ENCODE measurements around the gene GPHB5. TPM values are rescaled to one million over a fixed set of nuclear protein-coding genes. Genes with fewer than 3 reads are reported as not detected.

Gene GPHB5
- total and polyA plus RNA-seq, 2 experiments from 2014 or later, result not detected

DNA sequence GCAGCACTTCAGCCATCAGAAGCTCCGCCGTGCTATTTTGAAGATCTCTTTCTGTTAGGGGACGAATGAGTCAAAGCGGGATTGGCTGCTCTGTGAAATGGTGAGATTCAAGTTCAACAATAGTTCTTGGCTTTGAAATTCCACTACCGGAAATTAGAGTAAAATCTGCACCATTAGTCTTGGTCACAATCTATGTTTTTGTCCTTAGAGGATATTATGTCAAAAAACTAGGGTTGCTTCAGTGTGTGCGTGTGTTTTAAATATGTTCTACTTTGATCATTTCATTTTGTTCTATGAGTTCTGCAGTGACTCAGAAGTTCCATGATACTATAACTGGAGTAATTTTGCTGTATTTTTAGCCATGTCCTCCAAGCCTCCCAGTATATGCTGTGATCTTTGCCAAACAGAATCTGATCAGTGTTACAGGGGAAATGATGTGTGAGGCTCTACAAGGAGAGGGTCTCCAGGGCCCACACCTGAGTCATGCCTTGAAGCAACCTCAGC is 22.6 kb downstream of the GPHB5 start (continued):
- TF ChIP-seq, protein P1, sequence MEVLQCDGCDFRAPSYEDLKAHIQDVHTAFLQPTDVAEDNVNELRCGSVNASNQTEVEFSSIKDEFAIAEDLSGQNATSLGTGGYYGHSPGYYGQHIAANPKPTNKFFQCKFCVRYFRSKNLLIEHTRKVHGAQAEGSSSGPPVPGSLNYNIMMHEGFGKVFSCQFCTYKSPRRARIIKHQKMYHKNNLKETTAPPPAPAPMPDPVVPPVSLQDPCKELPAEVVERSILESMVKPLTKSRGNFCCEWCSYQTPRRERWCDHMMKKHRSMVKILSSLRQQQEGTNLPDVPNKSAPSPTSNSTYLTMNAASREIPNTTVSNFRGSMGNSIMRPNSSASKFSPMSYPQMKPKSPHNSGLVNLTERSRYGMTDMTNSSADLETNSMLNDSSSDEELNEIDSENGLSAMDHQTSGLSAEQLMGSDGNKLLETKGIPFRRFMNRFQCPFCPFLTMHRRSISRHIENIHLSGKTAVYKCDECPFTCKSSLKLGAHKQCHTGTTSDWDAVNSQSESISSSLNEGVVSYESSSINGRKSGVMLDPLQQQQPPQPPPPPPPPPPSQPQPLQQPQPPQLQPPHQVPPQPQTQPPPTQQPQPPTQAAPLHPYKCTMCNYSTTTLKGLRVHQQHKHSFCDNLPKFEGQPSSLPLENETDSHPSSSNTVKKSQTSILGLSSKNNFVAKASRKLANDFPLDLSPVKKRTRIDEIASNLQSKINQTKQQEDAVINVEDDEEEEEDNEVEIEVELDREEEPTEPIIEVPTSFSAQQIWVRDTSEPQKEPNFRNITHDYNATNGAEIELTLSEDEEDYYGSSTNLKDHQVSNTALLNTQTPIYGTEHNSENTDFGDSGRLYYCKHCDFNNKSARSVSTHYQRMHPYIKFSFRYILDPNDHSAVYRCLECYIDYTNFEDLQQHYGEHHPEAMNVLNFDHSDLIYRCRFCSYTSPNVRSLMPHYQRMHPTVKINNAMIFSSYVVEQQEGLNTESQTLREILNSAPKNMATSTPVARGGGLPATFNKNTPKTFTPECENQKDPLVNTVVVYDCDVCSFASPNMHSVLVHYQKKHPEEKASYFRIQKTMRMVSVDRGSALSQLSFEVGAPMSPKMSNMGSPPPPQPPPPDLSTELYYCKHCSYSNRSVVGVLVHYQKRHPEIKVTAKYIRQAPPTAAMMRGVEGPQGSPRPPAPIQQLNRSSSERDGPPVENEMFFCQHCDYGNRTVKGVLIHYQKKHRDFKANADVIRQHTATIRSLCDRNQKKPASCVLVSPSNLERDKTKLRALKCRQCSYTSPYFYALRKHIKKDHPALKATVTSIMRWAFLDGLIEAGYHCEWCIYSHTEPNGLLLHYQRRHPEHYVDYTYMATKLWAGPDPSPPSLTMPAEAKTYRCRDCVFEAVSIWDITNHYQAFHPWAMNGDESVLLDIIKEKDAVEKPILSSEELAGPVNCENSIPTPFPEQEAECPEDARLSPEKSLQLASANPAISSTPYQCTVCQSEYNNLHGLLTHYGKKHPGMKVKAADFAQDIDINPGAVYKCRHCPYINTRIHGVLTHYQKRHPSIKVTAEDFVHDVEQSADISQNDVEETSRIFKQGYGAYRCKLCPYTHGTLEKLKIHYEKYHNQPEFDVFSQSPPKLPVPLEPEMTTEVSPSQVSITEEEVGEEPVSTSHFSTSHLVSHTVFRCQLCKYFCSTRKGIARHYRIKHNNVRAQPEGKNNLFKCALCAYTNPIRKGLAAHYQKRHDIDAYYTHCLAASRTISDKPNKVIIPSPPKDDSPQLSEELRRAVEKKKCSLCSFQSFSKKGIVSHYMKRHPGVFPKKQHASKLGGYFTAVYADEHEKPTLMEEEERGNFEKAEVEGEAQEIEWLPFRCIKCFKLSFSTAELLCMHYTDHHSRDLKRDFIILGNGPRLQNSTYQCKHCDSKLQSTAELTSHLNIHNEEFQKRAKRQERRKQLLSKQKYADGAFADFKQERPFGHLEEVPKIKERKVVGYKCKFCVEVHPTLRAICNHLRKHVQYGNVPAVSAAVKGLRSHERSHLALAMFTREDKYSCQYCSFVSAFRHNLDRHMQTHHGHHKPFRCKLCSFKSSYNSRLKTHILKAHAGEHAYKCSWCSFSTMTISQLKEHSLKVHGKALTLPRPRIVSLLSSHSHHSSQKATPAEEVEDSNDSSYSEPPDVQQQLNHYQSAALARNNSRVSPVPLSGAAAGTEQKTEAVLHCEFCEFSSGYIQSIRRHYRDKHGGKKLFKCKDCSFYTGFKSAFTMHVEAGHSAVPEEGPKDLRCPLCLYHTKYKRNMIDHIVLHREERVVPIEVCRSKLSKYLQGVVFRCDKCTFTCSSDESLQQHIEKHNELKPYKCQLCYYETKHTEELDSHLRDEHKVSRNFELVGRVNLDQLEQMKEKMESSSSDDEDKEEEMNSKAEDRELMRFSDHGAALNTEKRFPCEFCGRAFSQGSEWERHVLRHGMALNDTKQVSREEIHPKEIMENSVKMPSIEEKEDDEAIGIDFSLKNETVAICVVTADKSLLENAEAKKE (CRISPR knock-in tag; IDR thresholded peaks at IDR 0.05), result no peak
- TF ChIP-seq JUNB (IDR thresholded peaks at IDR 0.05; ENCODE audit: unreplicated experiment), result no peak
- TF ChIP-seq ZNF331 (CRISPR knock-in tag; IDR thresholded peaks at IDR 0.05; ENCODE audit: low read depth), result no peak
- no peak for TF ChIP-seq STAT1 (IDR thresholded peaks at IDR 0.05; ENCODE audit: unreplicated experiment)

DNA sequence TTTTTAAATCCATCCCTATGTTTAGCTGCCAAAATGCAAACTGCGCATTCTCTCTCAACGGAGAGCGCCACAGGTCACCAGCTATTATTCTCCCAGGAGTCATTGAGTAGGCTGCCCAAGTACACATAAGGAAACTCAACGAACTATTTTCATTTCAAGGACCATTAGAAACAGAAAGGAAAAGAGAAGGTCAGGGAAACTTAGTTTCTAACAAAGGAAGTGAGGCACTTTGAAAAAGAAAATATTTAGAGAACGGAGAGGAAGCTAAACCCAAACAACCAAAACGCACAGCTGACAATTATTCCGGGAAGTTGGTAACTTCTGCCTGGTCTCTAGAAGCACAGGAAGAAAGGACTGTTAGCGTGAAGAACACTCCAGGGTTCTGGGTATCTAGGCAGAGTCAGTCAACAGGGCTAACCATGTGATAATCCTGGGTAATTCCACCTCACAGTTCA is 23.5 kb downstream of the GPHB5 start:
- Histone ChIP-seq H2AFZ (peak overlapping the region; percentile 63; the same call in 1 of the 2 replicates), H3K27ac (ENCODE audit: low read depth) (no peak overlapping the region), H3K27me3 (ENCODE audit: insufficient read depth) (no peaks in the 10 kb centered on the region), H3K9me2 (ENCODE audit: insufficient read depth) (peaks cover 7% of the 10 kb centered on the region; the same call in 1 of the 2 replicates), H4K20me1 (replicated peaks; ENCODE audit: insufficient read depth) (no peaks in the 10 kb centered on the region), H3K36me3 (ENCODE audit: insufficient read depth) (no peaks in the 10 kb centered on the region), H3K4me2 (no peak overlapping the region), H3F3A (replicated peaks; ENCODE audit: low read depth) (no peaks in the 10 kb centered on the region), H3K4me3 (no peak overlapping the region), H3K79me2 (replicated peaks; ENCODE audit: insufficient read depth) (no peaks in the 10 kb centered on the region), H3K4me1 (ENCODE audit: insufficient read depth) (peaks cover 7% of the 10 kb centered on the region)
- peaks cover 25% of the 10 kb centered on the region for H3K4me1 Mint-ChIP-seq
- DNase-seq (ENCODE audit: low spot score) (no peak), ATAC-seq (no peak)
- H3K4me3 Mint-ChIP-seq, result no peak overlapping the region
- peaks cover 2% of the 10 kb centered on the region for H3K27me3 Mint-ChIP-seq (ENCODE audit: insufficient read depth, low read depth, poor library complexity)
- no peaks in the 10 kb centered on the region for H3K36me3 Mint-ChIP-seq (ENCODE audit: low read depth)
- H3K9me3 Mint-ChIP-seq, result no peaks in the 10 kb centered on the region
- no peak overlapping the region for H3K27ac Mint-ChIP-seq
- TF ChIP-seq, protein P2, sequence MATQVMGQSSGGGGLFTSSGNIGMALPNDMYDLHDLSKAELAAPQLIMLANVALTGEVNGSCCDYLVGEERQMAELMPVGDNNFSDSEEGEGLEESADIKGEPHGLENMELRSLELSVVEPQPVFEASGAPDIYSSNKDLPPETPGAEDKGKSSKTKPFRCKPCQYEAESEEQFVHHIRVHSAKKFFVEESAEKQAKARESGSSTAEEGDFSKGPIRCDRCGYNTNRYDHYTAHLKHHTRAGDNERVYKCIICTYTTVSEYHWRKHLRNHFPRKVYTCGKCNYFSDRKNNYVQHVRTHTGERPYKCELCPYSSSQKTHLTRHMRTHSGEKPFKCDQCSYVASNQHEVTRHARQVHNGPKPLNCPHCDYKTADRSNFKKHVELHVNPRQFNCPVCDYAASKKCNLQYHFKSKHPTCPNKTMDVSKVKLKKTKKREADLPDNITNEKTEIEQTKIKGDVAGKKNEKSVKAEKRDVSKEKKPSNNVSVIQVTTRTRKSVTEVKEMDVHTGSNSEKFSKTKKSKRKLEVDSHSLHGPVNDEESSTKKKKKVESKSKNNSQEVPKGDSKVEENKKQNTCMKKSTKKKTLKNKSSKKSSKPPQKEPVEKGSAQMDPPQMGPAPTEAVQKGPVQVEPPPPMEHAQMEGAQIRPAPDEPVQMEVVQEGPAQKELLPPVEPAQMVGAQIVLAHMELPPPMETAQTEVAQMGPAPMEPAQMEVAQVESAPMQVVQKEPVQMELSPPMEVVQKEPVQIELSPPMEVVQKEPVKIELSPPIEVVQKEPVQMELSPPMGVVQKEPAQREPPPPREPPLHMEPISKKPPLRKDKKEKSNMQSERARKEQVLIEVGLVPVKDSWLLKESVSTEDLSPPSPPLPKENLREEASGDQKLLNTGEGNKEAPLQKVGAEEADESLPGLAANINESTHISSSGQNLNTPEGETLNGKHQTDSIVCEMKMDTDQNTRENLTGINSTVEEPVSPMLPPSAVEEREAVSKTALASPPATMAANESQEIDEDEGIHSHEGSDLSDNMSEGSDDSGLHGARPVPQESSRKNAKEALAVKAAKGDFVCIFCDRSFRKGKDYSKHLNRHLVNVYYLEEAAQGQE (IDR thresholded peaks at IDR 0.05; ENCODE audit: unreplicated experiment), result no peak
- TF ChIP-seq, protein P3, sequence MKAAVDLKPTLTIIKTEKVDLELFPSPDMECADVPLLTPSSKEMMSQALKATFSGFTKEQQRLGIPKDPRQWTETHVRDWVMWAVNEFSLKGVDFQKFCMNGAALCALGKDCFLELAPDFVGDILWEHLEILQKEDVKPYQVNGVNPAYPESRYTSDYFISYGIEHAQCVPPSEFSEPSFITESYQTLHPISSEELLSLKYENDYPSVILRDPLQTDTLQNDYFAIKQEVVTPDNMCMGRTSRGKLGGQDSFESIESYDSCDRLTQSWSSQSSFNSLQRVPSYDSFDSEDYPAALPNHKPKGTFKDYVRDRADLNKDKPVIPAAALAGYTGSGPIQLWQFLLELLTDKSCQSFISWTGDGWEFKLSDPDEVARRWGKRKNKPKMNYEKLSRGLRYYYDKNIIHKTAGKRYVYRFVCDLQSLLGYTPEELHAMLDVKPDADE (IDR thresholded peaks at IDR 0.05), result no peak
- TF ChIP-seq CREB1 (CRISPR knock-in tag; IDR thresholded peaks at IDR 0.05; ENCODE audit: low read depth) (no peak), POLR2AphosphoS5 (IDR thresholded peaks at IDR 0.05; ENCODE audit: low read depth) (no peak), NANOG (IDR thresholded peaks at IDR 0.05; ENCODE audit: borderline replicate concordance) (no peak), JUNB (IDR thresholded peaks at IDR 0.05; ENCODE audit: unreplicated experiment) (no peak), ZNF114 (CRISPR knock-in tag; IDR thresholded peaks at IDR 0.05) (no peak), ZNF331 (CRISPR knock-in tag; IDR thresholded peaks at IDR 0.05; ENCODE audit: low read depth) (no peak)

All from GM23338 (cell line).